HepG2 (cell line): ENCODE measurements around the gene HES7. TPM values are rescaled to one million over a fixed set of nuclear protein-coding genes. Genes with fewer than 3 reads are reported as not detected.

Source experiments
- BATF2 ChIP-seq: sonication (generic); formaldehyde crosslinking; IDR thresholded peaks from 2 replicates; pipeline ENCODE4 v1.8.0; 2022; ENCODE audit warnings: mild to moderate bottlenecking, missing genetic modification reagents, moderate library complexity
- DNMT1 ChIP-seq: sonication (generic); formaldehyde crosslinking; IDR thresholded peaks from 2 replicates; pipeline ENCODE4 v1.5.1; 2020; ENCODE audit warnings: mild to moderate bottlenecking, missing genetic modification reagents
- ETS1 ChIP-seq: sonication (generic); formaldehyde crosslinking; IDR thresholded peaks from 2 replicates; pipeline ENCODE4 v1.4.0; 2020; ENCODE audit warnings: missing genetic modification reagents
- HDAC6 ChIP-seq: fragments of 200-600 bp; sonication (generic); IDR thresholded peaks from 2 replicates; pipeline ENCODE4 v1.7.0; 2017; ENCODE audit warnings: mild to moderate bottlenecking, antibody characterized with exemption, low read length, low read depth
- HINFP ChIP-seq: sonication (generic); formaldehyde crosslinking; IDR thresholded peaks from 2 replicates; pipeline ENCODE4 v1.4.0; 2020; ENCODE audit warnings: low read depth, mild to moderate bottlenecking, missing genetic modification reagents
- HOXA3 ChIP-seq: sonication (generic); formaldehyde crosslinking; IDR thresholded peaks from 2 replicates; pipeline ENCODE4 v1.5.0; 2020; ENCODE audit warnings: missing genetic modification reagents
- MAFG ChIP-seq: sonication (generic); formaldehyde crosslinking; IDR thresholded peaks from 2 replicates; pipeline ENCODE4 v1.5.1; 2020; ENCODE audit warnings: mild to moderate bottlenecking, missing genetic modification reagents
- MEIS2 ChIP-seq: sonication (generic); formaldehyde crosslinking; IDR thresholded peaks from 2 replicates; pipeline ENCODE4 v1.9.0; 2021; ENCODE audit warnings: mild to moderate bottlenecking, missing genetic modification reagents
- PHF8 ChIP-seq: sonication (generic); formaldehyde crosslinking; IDR thresholded peaks from 2 replicates; pipeline ENCODE4 v1.5.0; 2020; ENCODE audit warnings: missing genetic modification reagents
- POLR2AphosphoS5 ChIP-seq: IDR thresholded peaks from 2 replicates; pipeline ENCODE4 v1.6.1; 2012; ENCODE audit warnings: low read depth, low read length
- SPEN ChIP-seq: sonication (generic); formaldehyde crosslinking; IDR thresholded peaks from 2 replicates; pipeline ENCODE4 v1.5.1; 2020; ENCODE audit warnings: low read depth, mild to moderate bottlenecking, missing genetic modification reagents
- TSC22D2 ChIP-seq: sonication (generic); formaldehyde crosslinking; IDR thresholded peaks from 2 replicates; pipeline ENCODE4 v1.5.1; 2020; ENCODE audit warnings: missing genetic modification reagents, mild to moderate bottlenecking, borderline replicate concordance
- ZFYVE20 ChIP-seq: sonication (generic); formaldehyde crosslinking; IDR thresholded peaks from 2 replicates; pipeline ENCODE4 v1.8.0; 2023; ENCODE audit warnings: low read depth, mild to moderate bottlenecking, moderate library complexity, missing genetic modification reagents, borderline replicate concordance
- ZNF18 ChIP-seq: sonication (generic); formaldehyde crosslinking; IDR thresholded peaks from 2 replicates; pipeline ENCODE4 v1.8.0; 2022; ENCODE audit warnings: mild to moderate bottlenecking, missing genetic modification reagents; ENCODE audit not compliant: insufficient replicate concordance
- ZNF263 ChIP-seq: sonication (generic); formaldehyde crosslinking; IDR thresholded peaks from 2 replicates; pipeline ENCODE4 v1.4.0; 2020; ENCODE audit warnings: missing genetic modification reagents
- ZNF274 ChIP-seq: sonication (generic); formaldehyde crosslinking; IDR thresholded peaks from 2 replicates; pipeline ENCODE4 v1.5.1; 2020; ENCODE audit warnings: mild to moderate bottlenecking, missing genetic modification reagents
- ZNF709 ChIP-seq: sonication (generic); formaldehyde crosslinking; IDR thresholded peaks from 2 replicates; pipeline ENCODE4 v1.5.0; 2020; ENCODE audit warnings: mild to moderate bottlenecking, missing genetic modification reagents
- polyA plus RNA-seq, 8 experiments: library from polyadenylated mRNA; depleted of rRNA in 3 of 8; stranded (reverse) in 7 of 8; unstranded in 1 of 8; fragments of >200 nt; fragmentation: Illumina TruSeq in 4 of 8; extraction: Trizol in 4 of 8; gene quantifications; 2 replicates each; pipeline versions ENCODE4 v1.2.1 to v1.2.3, GENCODE V29; 2011 to 2016; ENCODE audit warnings: low read depth in 4 of 8, missing spikeins in 1 of 8, mixed read lengths in 1 of 8; ENCODE audit not compliant: insufficient read depth in 1 of 8
- total RNA-seq, 5 experiments: library from RNA; depleted of rRNA; stranded (reverse); fragments of >200 nt; fragmentation: Illumina TruSeq; extraction: Trizol; gene quantifications; 2 replicates each; pipeline ENCODE4 v1.2.3, GENCODE V29; 2016; ENCODE audit warnings: low read depth in 1 of 5
- TF ChIP-seq, protein P1 (sequence below), 2 experiments: sonication (generic) in 1 of 2; formaldehyde crosslinking in 1 of 2; IDR thresholded peaks; 2 replicates each; pipeline versions ENCODE4 v1.4.0 to v1.6.1; 2018 to 2020; ENCODE audit warnings: missing genetic modification reagents in 2 of 2, borderline replicate concordance in 1 of 2, low read depth in 1 of 2, mild to moderate bottlenecking in 1 of 2, missing biosample characterization in 1 of 2
- TF ChIP-seq, protein P2 (sequence below): sonication (generic); formaldehyde crosslinking; IDR thresholded peaks from 2 replicates; pipeline ENCODE4 v1.9.0; 2021; ENCODE audit warnings: missing genetic modification reagents, mild to moderate bottlenecking, borderline replicate concordance

The HES7 gene
- total and polyA plus RNA-seq, 2 of the 13 experiments (the other 11 are each of a cell fraction or from before 2014, with no cell fraction given) = not detected

GRCh38 chr17:8162233-8162996 is 38.5 kb upstream of the HES7 start, which contains the start of gene VAMP2 (continued):
- TF ChIP-seq ZNF18 (CRISPR knock-in tag) = no peak
- TF ChIP-seq ZNF263 = peak; percentile 70
- no peak for TF ChIP-seq ETS1 (CRISPR knock-in tag)
- TF ChIP-seq MAFG (CRISPR knock-in tag) = peak; percentile 15; the same call in 1 of the 2 replicates
- TF ChIP-seq HDAC6 = no peak
- TF ChIP-seq PHF8 (CRISPR knock-in tag) = peak; percentile 73
- no peak for TF ChIP-seq TSC22D2 (CRISPR knock-in tag)
- TF ChIP-seq, protein P1, sequence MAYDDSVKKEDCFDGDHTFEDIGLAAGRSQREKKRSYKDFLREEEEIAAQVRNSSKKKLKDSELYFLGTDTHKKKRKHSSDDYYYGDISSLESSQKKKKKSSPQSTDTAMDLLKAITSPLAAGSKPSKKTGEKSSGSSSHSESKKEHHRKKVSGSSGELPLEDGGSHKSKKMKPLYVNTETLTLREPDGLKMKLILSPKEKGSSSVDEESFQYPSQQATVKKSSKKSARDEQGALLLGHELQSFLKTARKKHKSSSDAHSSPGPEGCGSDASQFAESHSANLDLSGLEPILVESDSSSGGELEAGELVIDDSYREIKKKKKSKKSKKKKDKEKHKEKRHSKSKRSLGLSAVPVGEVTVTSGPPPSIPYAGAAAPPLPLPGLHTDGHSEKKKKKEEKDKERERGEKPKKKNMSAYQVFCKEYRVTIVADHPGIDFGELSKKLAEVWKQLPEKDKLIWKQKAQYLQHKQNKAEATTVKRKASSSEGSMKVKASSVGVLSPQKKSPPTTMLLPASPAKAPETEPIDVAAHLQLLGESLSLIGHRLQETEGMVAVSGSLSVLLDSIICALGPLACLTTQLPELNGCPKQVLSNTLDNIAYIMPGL (CRISPR knock-in tag; IDR thresholded peaks at IDR 0.05; ENCODE audit: borderline replicate concordance in 1 of 2, low read depth in 1 of 2) = peak; percentile 17 to 37; a peak in 2 of 4 replicates
- TF ChIP-seq POLR2AphosphoS5 = peak; percentile 39; the same call in 1 of the 2 replicates
- no peak for TF ChIP-seq HINFP (CRISPR knock-in tag)
- 0 out of 2 replicates have a peak, but pooled peaks have one; percentile 64 for TF ChIP-seq ZNF709 (CRISPR knock-in tag)
- no peak for TF ChIP-seq ZFYVE20 (CRISPR knock-in tag)
- TF ChIP-seq SPEN = peak; percentile 54; the same call in 1 of the 2 replicates
- 0 out of 2 replicates have a peak, but pooled peaks have one; percentile 17 for TF ChIP-seq MEIS2 (CRISPR knock-in tag)
- peak; percentile 14; the same call in 1 of the 2 replicates for TF ChIP-seq BATF2
- TF ChIP-seq DNMT1 (CRISPR knock-in tag) = peak; percentile 67; the same call in 1 of the 2 replicates
- peak; percentile 91 for TF ChIP-seq HOXA3 (CRISPR knock-in tag)
- TF ChIP-seq ZNF274 (CRISPR knock-in tag) = peak; percentile 65; the same call in 1 of the 2 replicates
- TF ChIP-seq, protein P2, sequence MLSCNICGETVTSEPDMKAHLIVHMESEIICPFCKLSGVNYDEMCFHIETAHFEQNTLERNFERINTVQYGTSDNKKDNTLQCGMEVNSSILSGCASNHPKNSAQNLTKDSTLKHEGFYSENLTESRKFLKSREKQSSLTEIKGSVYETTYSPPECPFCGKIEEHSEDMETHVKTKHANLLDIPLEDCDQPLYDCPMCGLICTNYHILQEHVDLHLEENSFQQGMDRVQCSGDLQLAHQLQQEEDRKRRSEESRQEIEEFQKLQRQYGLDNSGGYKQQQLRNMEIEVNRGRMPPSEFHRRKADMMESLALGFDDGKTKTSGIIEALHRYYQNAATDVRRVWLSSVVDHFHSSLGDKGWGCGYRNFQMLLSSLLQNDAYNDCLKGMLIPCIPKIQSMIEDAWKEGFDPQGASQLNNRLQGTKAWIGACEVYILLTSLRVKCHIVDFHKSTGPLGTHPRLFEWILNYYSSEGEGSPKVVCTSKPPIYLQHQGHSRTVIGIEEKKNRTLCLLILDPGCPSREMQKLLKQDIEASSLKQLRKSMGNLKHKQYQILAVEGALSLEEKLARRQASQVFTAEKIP (CRISPR knock-in tag) = no peak
